H9 (cell line): Measurements from ENCODE around the gene WDR5B. TPM values are rescaled to one million over a fixed set of nuclear protein-coding genes. Genes with fewer than 3 reads are reported as not detected.
"Not testable (repeated sequence)": the region's sequence is repeated elsewhere in the genome, so short reads cannot be mapped to it uniquely, and the experiment has no call there.

Experiments
- DNase-seq: peaks from one replicate; pipeline ENCODE4 v3.0.0-alpha.2; 2017
- H2AFZ ChIP-seq: one replicate; pipeline ENCODE4 v1.6.1; 2013; ENCODE audit warnings: mild to moderate bottlenecking, low read length, control low read depth, moderate library complexity
- H2AK5ac ChIP-seq: 2 replicates; pipeline ENCODE4 v1.6.1; 2013; ENCODE audit warnings: low read length, control low read depth, mixed read lengths; ENCODE audit not compliant: insufficient read length
- H2BK120ac ChIP-seq: one replicate; pipeline ENCODE4 v1.6.1; 2013; ENCODE audit warnings: low read depth, mild to moderate bottlenecking, low read length, control low read depth, inconsistent platforms; ENCODE audit not compliant: poor library complexity, severe bottlenecking
- H2BK12ac ChIP-seq: 2 replicates; pipeline ENCODE4 v1.6.1; 2013; ENCODE audit warnings: low read length, control low read depth, mixed read lengths, low read depth; ENCODE audit not compliant: insufficient read length
- H2BK15ac ChIP-seq: 2 replicates; pipeline ENCODE4 v1.6.1; 2013; ENCODE audit warnings: low read depth, low read length, control low read depth
- H2BK20ac ChIP-seq: one replicate; pipeline ENCODE4 v1.6.1; 2013; ENCODE audit warnings: low read depth, mild to moderate bottlenecking, low read length, control low read depth, inconsistent platforms; ENCODE audit not compliant: poor library complexity, severe bottlenecking
- H2BK5ac ChIP-seq: 2 replicates; pipeline ENCODE4 v1.6.1; 2013; ENCODE audit warnings: low read length, control low read depth, mixed read lengths; ENCODE audit not compliant: insufficient read length
- H3K14ac ChIP-seq: 2 replicates; pipeline ENCODE4 v1.6.1; 2013; ENCODE audit warnings: low read length, control low read depth; ENCODE audit not compliant: insufficient read depth
- H3K18ac ChIP-seq: 2 replicates; pipeline ENCODE4 v1.6.1; 2013; ENCODE audit warnings: low read depth, mild to moderate bottlenecking, mixed read lengths, low read length, control low read depth; ENCODE audit not compliant: insufficient read length
- H3K23ac ChIP-seq: 2 replicates; pipeline ENCODE4 v1.6.1; 2013; ENCODE audit warnings: low read length, control low read depth, mixed read lengths, low read depth; ENCODE audit not compliant: insufficient read length
- H3K23me2 ChIP-seq: 2 replicates; pipeline ENCODE4 v1.6.1; 2013; ENCODE audit warnings: low read depth, mild to moderate bottlenecking, mixed read lengths, low read length, control low read depth; ENCODE audit not compliant: insufficient read length, poor library complexity, severe bottlenecking
- H3K27ac ChIP-seq: 2 replicates; pipeline ENCODE4 v1.5.1; 2013; ENCODE audit warnings: low read length, control low read depth, mixed read lengths, low read depth; ENCODE audit not compliant: insufficient read length
- H3K27me3 ChIP-seq: 2 replicates; pipeline ENCODE4 v1.6.1; 2013; ENCODE audit warnings: low read length, control low read depth, inconsistent platforms; ENCODE audit not compliant: insufficient read depth
- H3K4ac ChIP-seq: 2 replicates; pipeline ENCODE4 v1.6.1; 2013; ENCODE audit warnings: low read depth, mild to moderate bottlenecking, control low read depth, inconsistent platforms, low read length, moderate library complexity
- H3K4me1 ChIP-seq: 2 replicates; pipeline ENCODE4 v1.6.1; 2013; ENCODE audit warnings: low read length, control low read depth, inconsistent platforms; ENCODE audit not compliant: insufficient read depth
- H3K4me2 ChIP-seq: 2 replicates; pipeline ENCODE4 v1.6.1; 2013; ENCODE audit warnings: low read length, control low read depth, mixed read lengths; ENCODE audit not compliant: insufficient read length, insufficient read depth
- H3K56ac ChIP-seq: 2 replicates; pipeline ENCODE4 v1.6.1; 2013; ENCODE audit warnings: low read depth, mild to moderate bottlenecking, mixed read lengths, low read length, control low read depth; ENCODE audit not compliant: insufficient read length
- H3K79me1 ChIP-seq: 2 replicates; pipeline ENCODE4 v1.6.1; 2013; ENCODE audit warnings: low read depth, mild to moderate bottlenecking, moderate library complexity, low read length, control low read depth, inconsistent platforms; ENCODE audit not compliant: insufficient read depth, poor library complexity, severe bottlenecking
- H3K79me2 ChIP-seq: 2 replicates; pipeline ENCODE4 v1.6.1; 2013; ENCODE audit warnings: low read length, control low read depth, inconsistent platforms; ENCODE audit not compliant: insufficient read depth
- H3K9ac ChIP-seq: 2 replicates; pipeline ENCODE4 v1.6.1; 2013; ENCODE audit warnings: low read length, control low read depth, mixed read lengths; ENCODE audit not compliant: insufficient read length; ENCODE audit errors: extremely low read depth
- H3K9me3 ChIP-seq: one replicate; pipeline ENCODE4 v1.6.1; 2013; ENCODE audit warnings: low read depth, low read length, inconsistent platforms; ENCODE audit not compliant: control insufficient read depth
- H3T11ph ChIP-seq: one replicate; pipeline ENCODE4 v1.6.1; 2013; ENCODE audit warnings: mild to moderate bottlenecking, low read length, control low read depth, inconsistent platforms
- H4K20me1 ChIP-seq: one replicate; pipeline ENCODE4 v1.6.1; 2013; ENCODE audit not compliant: control insufficient read depth, insufficient read length, insufficient read depth
- H4K5ac ChIP-seq: 2 replicates; pipeline ENCODE4 v1.6.1; 2013; ENCODE audit warnings: low read depth, mild to moderate bottlenecking, mixed read lengths, low read length, control low read depth; ENCODE audit not compliant: insufficient read length
- H4K8ac ChIP-seq: replicated peaks from 2 replicates; pipeline ENCODE4 v1.6.1; 2013; ENCODE audit warnings: low read length, control low read depth, mixed read lengths, low read depth; ENCODE audit not compliant: insufficient read length
- H4K91ac ChIP-seq: 2 replicates; pipeline ENCODE4 v1.6.1; 2013; ENCODE audit warnings: low read depth, mild to moderate bottlenecking, moderate library complexity, mixed read lengths, low read length, control low read depth; ENCODE audit not compliant: insufficient read length
- H3K27ac Mint-ChIP-seq, 3 experiments: 2 replicates in 2 of 3; 3 replicates in 1 of 3; pipeline ENCODE4 v1.8.0; 2020 to 2021; ENCODE audit warnings: mixed read lengths in 3 of 3, mild to moderate bottlenecking in 1 of 3, moderate library complexity in 1 of 3
- H3K27me3 Mint-ChIP-seq: 2 replicates; pipeline ENCODE4 v1.8.0; 2021; ENCODE audit warnings: low read depth, mild to moderate bottlenecking, moderate library complexity, mixed read lengths
- H3K36me3 Mint-ChIP-seq, 3 experiments: 2 replicates in 2 of 3; 3 replicates in 1 of 3; pipeline ENCODE4 v1.8.0; 2020 to 2021; ENCODE audit warnings: low read depth in 3 of 3, mixed read lengths in 3 of 3; ENCODE audit not compliant: insufficient read depth in 1 of 3
- H3K4me1 Mint-ChIP-seq, 2 experiments: 2 replicates each; pipeline ENCODE4 v1.8.0; 2020; ENCODE audit warnings: mixed read lengths in 2 of 2
- H3K4me3 Mint-ChIP-seq, 2 experiments: 2 replicates in 1 of 2; 3 replicates in 1 of 2; pipeline ENCODE4 v1.8.0; 2020 to 2021; ENCODE audit warnings: mild to moderate bottlenecking in 2 of 2, mixed read lengths in 2 of 2, moderate library complexity in 1 of 2
- H3K9me3 Mint-ChIP-seq, 2 experiments: 2 replicates in 1 of 2; 3 replicates in 1 of 2; pipeline ENCODE4 v1.8.0; 2020; ENCODE audit warnings: mild to moderate bottlenecking in 2 of 2, mixed read lengths in 2 of 2, moderate library complexity in 1 of 2
- CTCF ChIP-seq: fragments of 200-600 bp; sonication (generic); conservative IDR thresholded peaks from 3 replicates; pipeline ENCODE4 v1.8.0; 2021; ENCODE audit warnings: antibody characterized with exemption, mild to moderate bottlenecking
- WGBS: extraction: QIAGEN DNeasy Blood & Tissue Kit; methylation state at CpG from one replicate; pipeline ENCODE4 v1.1.7; 2013; ENCODE audit warnings: missing lambda C conversion rate, low lambda C conversion rate, mixed read lengths; ENCODE audit not compliant: insufficient read length; ENCODE audit errors: extremely low coverage; 5-methylcytosine and 5-hydroxymethylcytosine counted together
- total RNA-seq: library from RNA; stranded (reverse); gene quantifications from 2 replicates; pipeline ENCODE4 v1.2.1, GENCODE V29; 2021

WDR5B gene
- total RNA-seq, 1 experiment from 2014 or later, result 3.7 TPM

- Histone ChIP-seq H3K79me2 (no peaks in the 10 kb centered on the region), H3T11ph (no peak overlapping the region), H3K4me1 (no peaks in the 10 kb centered on the region), H3K56ac (no peak overlapping the region), H3K4me2 (no peak overlapping the region), H3K79me1 (no peaks in the 10 kb centered on the region), H3K4ac (no peak overlapping the region), H3K14ac (no peak overlapping the region), H2AK5ac (no peak overlapping the region), H3K23ac (no peak overlapping the region), H2BK15ac (no peak overlapping the region), H3K27me3 (no peaks in the 10 kb centered on the region), H2AFZ (no peak overlapping the region), H2BK12ac (no peak overlapping the region), H4K20me1 (no peaks in the 10 kb centered on the region), H3K27ac (no peak overlapping the region), H3K9ac (no peak overlapping the region), H3K18ac (no peak overlapping the region), H3K23me2 (no peaks in the 10 kb centered on the region), H2BK120ac (no peak overlapping the region), H3K9me3 (no peaks in the 10 kb centered on the region), H4K8ac (no peak overlapping the region), H2BK5ac (no peak overlapping the region), H4K5ac (no peak overlapping the region), H2BK20ac (no peak overlapping the region), H4K91ac (no peak overlapping the region)
- no CpG with 5 or more reads among the region's 5 CpGs for WGBS
- DNase-seq, result no peak
- H3K4me1 Mint-ChIP-seq, result peaks cover 0 to 2% of the 10 kb centered on the region in 2 experiments; a peak in 1 of 4 replicates
- H3K9me3 Mint-ChIP-seq, result no peaks in the 10 kb centered on the region
- TF ChIP-seq CTCF, result no peak
- H3K4me3 Mint-ChIP-seq, result no peak overlapping the region
- H3K27ac Mint-ChIP-seq, result no peak overlapping the region
- peaks cover 12 to 63% (median 38%) of the 10 kb centered on the region in 3 experiments; a peak in 6 of 7 replicates for H3K36me3 Mint-ChIP-seq
- no peaks in the 10 kb centered on the region for H3K27me3 Mint-ChIP-seq
Observed at GRCh38 chr3:122366379-122366749, 49.5 kb downstream of the WDR5B start.

GRCh38 chr3:122365582-122366378 is 50.1 kb downstream of the WDR5B start:
- H2AK5ac ChIP-seq, H2BK120ac ChIP-seq, H3K23me2 ChIP-seq, H3K18ac ChIP-seq, H3T11ph ChIP-seq, H4K20me1 ChIP-seq, H3K27ac Mint-ChIP-seq, H3K4me3 Mint-ChIP-seq, H2BK12ac ChIP-seq, H3K56ac ChIP-seq, H2BK20ac ChIP-seq, H3K9me3 ChIP-seq, H3K9ac ChIP-seq, H3K27me3 Mint-ChIP-seq, H3K79me1 ChIP-seq, H3K14ac ChIP-seq, H4K91ac ChIP-seq, DNase-seq, H3K27me3 ChIP-seq, H3K4ac ChIP-seq, H4K8ac ChIP-seq, H2AFZ ChIP-seq, H4K5ac ChIP-seq, H2BK15ac ChIP-seq, H3K23ac ChIP-seq, H3K79me2 ChIP-seq, H2BK5ac ChIP-seq, H3K27ac ChIP-seq, H3K4me2 ChIP-seq, H3K4me1 ChIP-seq, H3K9me3 Mint-ChIP-seq, H3K4me1 Mint-ChIP-seq: not testable (repeated sequence)
- peaks cover 12 to 66% (median 38%) of the 10 kb centered on the region in 3 experiments; a peak in 6 of 7 replicates for H3K36me3 Mint-ChIP-seq
- no CpG with 5 or more reads among the region's 10 CpGs for WGBS
